HG02870 (cell line): ENCODE measurements around the gene SSBP3.
"Not testable (repeated sequence)": the region's sequence is repeated elsewhere in the genome, so short reads cannot be mapped to it uniquely, and the experiment has no call there.

Experiments
- ATAC-seq: cut with Tn5 transposase; IDR thresholded peaks from one replicate; pipeline ENCODE4 v1.9.1; 2021; ENCODE audit warnings: mild to moderate bottlenecking, moderate library complexity; ENCODE audit not compliant: unreplicated experiment

The SSBP3 gene

GRCh38 chr1:54355931-54356679, 50.1 kb downstream of the SSBP3 start:
- ATAC-seq: no peak

GRCh38 chr1:54354899-54355298, 51.3 kb downstream of the SSBP3 start:
- no peak for ATAC-seq

- no peak for ATAC-seq
Measured at GRCh38 chr1:54353959-54354358, 52.2 kb downstream of the SSBP3 start.

GRCh38 chr1:54352755-54353154, 53.4 kb downstream of the SSBP3 start:
- no peak for ATAC-seq

GRCh38 chr1:54350360-54350759, 55.8 kb downstream of the SSBP3 start:
- no peak for ATAC-seq

GRCh38 chr1:54348700-54349021, 57.5 kb downstream of the SSBP3 start:
- ATAC-seq: no peak

GRCh38 chr1:54347955-54348699, 58.1 kb downstream of the SSBP3 start:
- ATAC-seq: no peak

GRCh38 chr1:54347261-54347954, 58.8 kb downstream of the SSBP3 start:
- no peak for ATAC-seq

- not testable (repeated sequence) for ATAC-seq
Measured at GRCh38 chr1:54345548-54345947, 60.6 kb downstream of the SSBP3 start.

- ATAC-seq: no peak
Measured at GRCh38 chr1:54345116-54345515, 61.1 kb downstream of the SSBP3 start.

GRCh38 chr1:54342742-54343687, 63.2 kb downstream of the SSBP3 start:
- ATAC-seq: no peak

GRCh38 chr1:54342288-54342687, 63.9 kb downstream of the SSBP3 start:
- no peak for ATAC-seq

GRCh38 chr1:54341763-54342162, 64.4 kb downstream of the SSBP3 start:
- ATAC-seq: no peak

- ATAC-seq: no peak
Measured at GRCh38 chr1:54340878-54341277, 65.3 kb downstream of the SSBP3 start.

GRCh38 chr1:54340434-54340833, 65.8 kb downstream of the SSBP3 start:
- no peak for ATAC-seq

GRCh38 chr1:54339126-54339525, 67.1 kb downstream of the SSBP3 start:
- no peak for ATAC-seq

GRCh38 chr1:54338464-54338863, 67.7 kb downstream of the SSBP3 start:
- ATAC-seq: no peak

GRCh38 chr1:54337928-54338327, 68.3 kb downstream of the SSBP3 start:
- ATAC-seq: no peak

GRCh38 chr1:54337034-54337433, 69.2 kb downstream of the SSBP3 start:
- no peak for ATAC-seq

GRCh38 chr1:54336116-54336515, 70.1 kb downstream of the SSBP3 start:
- ATAC-seq: no peak

GRCh38 chr1:54335755-54336108, 70.5 kb downstream of the SSBP3 start:
- no peak for ATAC-seq
